Activated CD8-positive, alpha-beta T cell treated with anti-CD3 and anti-CD28 coated beads for 36 hours (primary cell): ENCODE results near the gene GDF7. TPM values are rescaled to one million over a fixed set of nuclear protein-coding genes. Genes with fewer than 3 reads are reported as not detected.

Experiments used
- total RNA-seq, 2 experiments: library from RNA; stranded (reverse); gene quantifications; one replicate each; pipeline ENCODE4 v1.2.3, GENCODE V29; 2021

Gene GDF7
- total RNA-seq, 2 experiments from 2014 or later = not detected

Other genes with a start within 250 kb of the GDF7 start
- 10 to 100 TPM; 14.2 to 15.4 TPM for gene RHOB, start 220.1 kb upstream of the GDF7 start, total RNA-seq
- gene HS1BP3, start 16.0 kb upstream of the GDF7 start, total RNA-seq = 1 to 10 TPM; 6.5 to 7.9 TPM
- 10 to 100 TPM; 26.2 to 29.3 TPM for gene LDAH, start 156.0 kb downstream of the GDF7 start, total RNA-seq